OCI-LY7 (cell line): Measurements from ENCODE around the gene SEPTIN12.

Experiments used
- EZH2phosphoT487 ChIP-seq: fragments of 200-600 bp; sonication (generic); IDR thresholded peaks from 2 replicates; pipeline ENCODE4 v1.6.1; 2018; ENCODE audit warnings: low read depth, borderline replicate concordance, mild to moderate bottlenecking, mixed run types, antibody characterized with exemption, low read length, moderate library complexity, mixed read lengths
- TF ChIP-seq, protein P1 (sequence below): fragments of 200-600 bp; sonication (generic); conservative IDR thresholded peaks from 2 replicates; pipeline ENCODE4 v1.5.1; 2014; ENCODE audit warnings: mild to moderate bottlenecking, antibody characterized with exemption, low read length, moderate library complexity, mixed read lengths

GRCh38 chr16:4803401-4803844 lies 15.3 kb upstream of the SEPTIN12 start:
- TF ChIP-seq, protein P1, sequence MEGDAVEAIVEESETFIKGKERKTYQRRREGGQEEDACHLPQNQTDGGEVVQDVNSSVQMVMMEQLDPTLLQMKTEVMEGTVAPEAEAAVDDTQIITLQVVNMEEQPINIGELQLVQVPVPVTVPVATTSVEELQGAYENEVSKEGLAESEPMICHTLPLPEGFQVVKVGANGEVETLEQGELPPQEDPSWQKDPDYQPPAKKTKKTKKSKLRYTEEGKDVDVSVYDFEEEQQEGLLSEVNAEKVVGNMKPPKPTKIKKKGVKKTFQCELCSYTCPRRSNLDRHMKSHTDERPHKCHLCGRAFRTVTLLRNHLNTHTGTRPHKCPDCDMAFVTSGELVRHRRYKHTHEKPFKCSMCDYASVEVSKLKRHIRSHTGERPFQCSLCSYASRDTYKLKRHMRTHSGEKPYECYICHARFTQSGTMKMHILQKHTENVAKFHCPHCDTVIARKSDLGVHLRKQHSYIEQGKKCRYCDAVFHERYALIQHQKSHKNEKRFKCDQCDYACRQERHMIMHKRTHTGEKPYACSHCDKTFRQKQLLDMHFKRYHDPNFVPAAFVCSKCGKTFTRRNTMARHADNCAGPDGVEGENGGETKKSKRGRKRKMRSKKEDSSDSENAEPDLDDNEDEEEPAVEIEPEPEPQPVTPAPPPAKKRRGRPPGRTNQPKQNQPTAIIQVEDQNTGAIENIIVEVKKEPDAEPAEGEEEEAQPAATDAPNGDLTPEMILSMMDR = no peak
- TF ChIP-seq EZH2phosphoT487 = no peak
